GM21529 (cell line): ENCODE data around the gene SYT13.
"Not testable (repeated sequence)": the region's sequence is repeated elsewhere in the genome, so short reads cannot be mapped to it uniquely, and the experiment has no call there.

Experiments
- ATAC-seq: cut with Tn5 transposase; IDR thresholded peaks from one replicate; pipeline ENCODE4 v1.9.1; 2021; ENCODE audit not compliant: unreplicated experiment

The SYT13 gene

DNA sequence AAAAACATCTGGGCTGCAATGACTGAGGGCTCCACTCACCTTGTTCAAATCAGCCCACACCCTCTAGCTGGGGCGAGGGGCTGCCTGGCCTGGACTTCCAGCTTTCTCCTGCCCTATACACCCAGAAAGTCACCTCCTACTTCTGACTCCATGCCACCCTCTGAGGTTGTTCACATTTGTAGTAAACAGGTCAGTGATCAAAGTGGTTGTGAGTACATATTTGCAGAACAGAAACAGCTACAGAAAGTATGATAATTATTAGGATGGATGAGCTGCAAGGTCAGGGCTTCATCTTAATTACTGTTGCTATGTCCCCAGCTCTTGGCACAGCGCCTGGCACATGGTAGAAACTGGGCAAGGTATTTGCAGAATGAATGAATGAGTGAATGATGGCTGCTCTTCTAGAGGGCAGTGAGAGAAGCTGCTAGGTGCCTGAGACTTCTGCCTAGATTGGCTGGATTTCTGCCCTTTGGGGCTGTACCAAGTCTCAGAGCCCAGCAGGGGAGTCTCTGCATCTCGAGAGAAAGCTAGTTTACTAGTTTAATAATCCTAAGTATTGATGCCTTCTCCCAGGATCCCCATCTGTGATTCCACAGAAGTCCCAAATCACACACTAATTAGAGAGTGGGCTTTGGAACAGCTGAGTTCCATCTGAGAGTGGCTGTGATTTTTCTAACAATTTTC lies 36.0 kb downstream of the SYT13 start:
- ATAC-seq = no peak

DNA sequence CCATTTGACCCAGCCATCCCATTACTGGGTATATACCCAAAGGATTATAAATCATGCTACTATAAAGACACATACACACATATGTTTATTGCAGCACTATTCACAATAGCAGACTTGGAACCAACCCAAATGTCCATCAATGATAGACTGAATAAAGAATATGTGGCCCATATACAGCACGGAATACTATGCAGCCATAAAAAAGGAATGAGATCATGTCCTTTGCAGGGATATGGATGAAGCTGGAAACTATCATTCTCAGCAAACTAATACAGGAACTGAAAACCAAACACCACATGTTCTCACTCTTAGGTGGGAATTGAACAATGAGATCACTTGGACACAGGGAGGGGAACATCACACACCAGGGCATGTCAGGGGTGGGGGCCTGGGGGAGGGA lies 36.8 kb downstream of the SYT13 start:
- not testable (repeated sequence) for ATAC-seq

DNA sequence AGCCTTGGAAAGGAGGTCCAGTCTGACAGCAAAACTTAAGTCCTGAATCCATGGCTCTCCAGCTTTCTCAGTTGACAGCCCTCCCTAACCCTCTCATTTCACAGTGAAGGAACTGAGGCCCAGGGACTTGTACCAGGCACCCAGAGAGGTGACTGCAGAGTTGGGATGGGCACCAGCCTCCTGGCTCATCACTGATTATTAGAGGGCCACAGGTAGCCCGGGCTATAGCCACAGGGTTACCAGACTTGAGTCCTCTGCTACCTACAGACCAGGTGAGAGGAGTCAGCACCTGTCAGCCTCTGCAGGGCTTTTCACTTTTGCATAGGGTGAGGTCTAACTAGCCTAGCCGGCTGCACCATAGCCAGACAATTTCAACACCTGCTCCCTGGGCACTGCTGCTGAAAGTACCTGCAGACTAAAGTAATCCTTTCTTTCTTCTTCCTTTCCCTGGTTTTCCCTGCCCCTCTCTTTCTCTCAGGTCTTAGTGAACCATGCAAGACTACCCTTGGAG lies 37.6 kb downstream of the SYT13 start:
- no peak for ATAC-seq

DNA sequence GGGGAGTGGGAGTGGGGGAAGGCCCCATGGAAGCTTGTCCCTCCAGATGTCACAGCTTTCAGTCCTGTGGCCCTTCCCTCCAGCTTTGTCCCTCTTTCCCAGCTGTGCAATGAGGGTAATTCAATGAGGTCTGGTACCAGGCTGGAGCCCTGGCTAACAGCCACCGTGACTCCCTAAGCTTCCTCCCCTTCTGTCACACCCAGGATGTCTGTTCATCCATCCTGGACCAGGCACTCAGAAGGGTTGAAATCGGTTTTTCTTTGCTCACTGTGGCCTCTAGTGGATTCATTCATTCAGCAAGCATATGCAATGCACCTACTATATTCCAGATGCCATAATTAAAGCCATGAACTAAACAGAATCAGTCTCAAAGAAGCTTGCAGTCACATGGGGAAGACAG lies 38.7 kb downstream of the SYT13 start:
- ATAC-seq = no peak

DNA sequence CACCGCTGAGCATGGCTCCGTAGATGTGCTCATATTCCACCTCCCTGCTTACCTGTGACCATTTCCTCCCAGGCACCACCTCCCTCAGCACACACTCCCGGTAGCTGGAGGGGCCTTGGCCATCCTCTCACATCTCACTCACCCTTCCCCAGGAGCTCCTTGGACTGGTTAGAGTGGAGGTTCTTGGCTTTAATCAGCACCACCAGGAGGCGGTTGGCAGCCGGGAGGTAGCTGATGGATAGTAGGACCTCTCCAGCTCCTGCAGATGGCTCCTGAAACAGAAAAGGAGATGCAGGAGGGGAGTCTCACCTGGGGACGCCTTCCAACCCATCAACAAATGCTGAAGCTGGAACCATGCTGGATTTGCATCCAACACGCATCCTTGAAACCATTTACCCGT lies 39.9 kb downstream of the SYT13 start:
- no peak for ATAC-seq

DNA sequence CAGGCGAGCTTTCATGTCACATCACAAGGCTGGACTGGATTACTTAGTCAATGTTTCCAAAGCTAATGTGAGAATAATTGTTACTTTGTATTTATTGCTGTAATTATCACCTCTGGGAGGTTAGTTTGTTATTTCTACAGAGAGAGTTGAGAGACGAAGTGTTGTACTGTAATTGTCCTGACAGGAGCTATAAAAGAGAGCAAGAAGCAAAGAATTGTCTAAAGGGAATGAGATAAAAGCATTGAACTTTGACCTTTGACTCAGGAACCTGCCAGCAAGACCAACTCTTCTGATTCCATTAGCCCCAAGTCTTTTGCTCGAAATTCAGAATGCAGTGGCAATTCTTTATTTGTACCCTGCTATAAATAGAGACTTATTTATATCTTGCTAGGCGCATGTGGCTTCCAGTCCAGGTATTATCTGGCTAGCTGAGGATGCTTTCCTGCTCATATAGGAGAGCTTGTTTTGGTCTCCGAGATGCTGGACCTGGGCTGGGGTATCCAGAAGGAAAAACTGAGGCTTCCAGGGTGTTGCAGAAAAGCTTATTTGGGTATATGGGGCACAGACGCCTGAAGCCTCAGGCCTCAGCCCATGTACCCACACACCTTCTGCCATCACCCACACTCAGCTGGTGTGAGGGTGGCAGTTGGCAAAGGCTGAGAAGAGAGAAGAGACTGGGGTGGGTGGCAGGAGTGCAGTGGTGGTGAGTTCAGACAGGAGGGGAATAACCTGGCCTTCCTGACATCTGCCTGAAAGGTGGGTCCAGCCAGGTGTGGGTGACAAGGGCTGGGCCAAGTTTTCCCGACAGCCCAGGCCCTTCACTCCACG lies 40.7 kb downstream of the SYT13 start:
- ATAC-seq = no peak

DNA sequence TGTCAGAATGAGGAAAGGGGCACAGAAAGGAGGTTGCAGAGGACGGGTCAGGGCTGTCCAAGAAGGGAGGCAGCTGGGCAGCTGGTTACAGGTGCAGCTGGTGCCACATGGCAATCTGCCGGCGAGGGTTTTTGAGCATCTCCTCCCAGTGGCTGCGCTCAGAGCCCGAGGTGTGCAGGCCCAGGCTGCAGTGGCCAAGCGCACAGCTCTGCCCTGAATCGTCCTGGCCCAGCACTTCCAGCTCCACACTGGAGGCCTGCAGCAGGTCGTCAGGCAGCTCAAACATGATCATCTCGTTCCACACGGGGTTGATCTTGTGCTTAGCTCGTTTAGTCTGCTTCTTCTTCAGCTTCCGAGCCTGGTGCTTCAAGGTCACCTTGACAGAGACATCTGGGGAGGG lies 42.2 kb downstream of the SYT13 start:
- no peak for ATAC-seq

DNA sequence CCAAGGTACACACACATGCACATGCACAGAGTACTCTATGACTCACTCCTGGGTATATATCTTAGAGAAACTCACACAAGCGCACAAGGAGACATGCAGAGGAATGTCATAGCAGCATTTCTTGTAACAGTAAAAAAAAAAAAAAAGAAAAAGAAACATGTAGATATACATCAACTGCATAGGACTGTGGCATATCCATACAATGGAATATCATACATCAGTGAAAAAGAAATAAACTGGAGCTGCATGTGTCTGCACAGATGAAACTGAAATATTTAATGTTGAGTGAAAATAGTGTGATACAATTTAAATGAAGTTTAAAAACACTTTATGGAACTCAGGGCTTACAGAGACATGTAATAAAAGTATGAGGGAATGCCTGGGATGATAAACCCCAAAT lies 46.4 kb downstream of the SYT13 start:
- no peak for ATAC-seq

DNA sequence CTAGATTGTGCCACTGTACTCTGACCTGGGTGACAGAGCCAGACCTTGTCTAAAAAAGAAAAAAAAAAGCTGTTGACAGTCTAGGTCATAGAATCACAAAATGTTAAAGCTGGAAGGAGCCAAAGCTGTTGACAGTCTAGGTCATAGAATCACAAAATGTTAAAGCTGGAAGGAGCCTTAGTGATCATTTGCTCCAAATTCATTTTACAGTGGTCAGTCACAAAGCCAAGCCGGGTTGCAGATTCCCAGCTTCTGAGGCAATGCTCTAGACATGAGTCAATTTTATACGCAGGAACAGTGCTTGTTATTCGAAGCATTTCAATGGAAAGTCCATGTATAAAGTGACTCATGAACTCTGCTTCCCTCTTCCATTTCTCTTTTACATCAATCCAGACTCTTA lies 47.4 kb downstream of the SYT13 start:
- ATAC-seq = no peak

DNA sequence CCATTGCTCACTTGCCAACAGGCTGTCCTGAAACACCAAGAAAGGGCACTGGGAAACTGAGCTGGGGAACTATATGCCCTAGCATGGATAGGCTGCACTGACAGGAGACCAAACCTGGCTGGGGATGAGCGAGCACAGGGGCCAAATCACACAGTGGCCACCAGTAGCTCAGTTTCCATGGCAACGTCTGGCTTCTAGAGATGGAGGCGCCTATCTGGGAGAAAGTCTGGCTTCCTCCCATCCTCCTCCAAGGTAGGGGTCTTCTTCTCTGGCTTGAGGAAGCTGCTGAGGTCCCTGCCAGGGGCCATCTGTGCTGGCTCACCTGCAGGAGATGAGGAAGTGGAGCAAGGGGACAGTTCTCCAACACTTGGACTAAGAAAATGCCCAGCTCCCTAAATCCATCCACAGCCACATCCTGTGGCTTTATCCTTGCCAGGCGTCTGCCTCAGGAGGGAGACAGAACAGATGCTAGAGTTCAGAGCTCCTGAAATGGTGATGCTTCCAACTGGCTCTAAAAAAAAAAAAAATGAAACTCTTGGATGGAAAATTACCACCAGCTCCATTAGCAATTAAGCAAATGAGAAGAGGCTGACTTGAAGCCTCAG lies 48.3 kb downstream of the SYT13 start:
- no peak for ATAC-seq

DNA sequence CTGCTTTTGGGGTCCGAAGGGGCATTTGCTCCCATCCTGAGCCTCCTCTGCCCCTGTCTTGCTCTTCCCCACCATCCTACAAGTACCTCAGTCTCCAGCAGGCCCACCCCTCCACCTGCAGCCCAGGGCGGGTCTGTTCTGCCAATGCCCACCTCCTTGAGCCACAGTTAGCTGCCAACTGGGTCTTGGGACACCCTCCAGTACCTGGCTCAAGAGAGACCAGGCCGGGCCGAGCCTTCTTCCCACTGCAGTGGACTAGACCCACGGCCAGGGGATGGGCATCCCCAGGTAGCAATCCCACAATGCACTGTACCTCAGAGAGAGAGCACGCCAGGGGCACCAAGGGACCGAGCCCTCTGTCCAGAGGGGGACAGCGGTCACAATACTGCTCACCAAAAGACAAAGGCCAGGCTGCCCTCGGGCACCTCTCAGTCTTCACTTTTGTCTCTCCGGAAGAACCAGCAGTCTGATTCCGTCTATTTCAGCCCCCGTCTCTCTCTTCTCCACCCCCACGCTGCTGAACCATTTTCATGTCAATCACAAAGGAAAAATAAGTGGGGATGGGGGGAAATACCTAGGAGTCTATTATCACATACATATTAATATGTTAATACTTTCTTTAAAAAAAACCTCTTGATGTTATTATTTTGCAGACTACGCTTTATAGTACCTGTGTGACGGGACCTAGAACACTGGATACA lies 51.7 kb downstream of the SYT13 start:
- no peak for ATAC-seq

DNA sequence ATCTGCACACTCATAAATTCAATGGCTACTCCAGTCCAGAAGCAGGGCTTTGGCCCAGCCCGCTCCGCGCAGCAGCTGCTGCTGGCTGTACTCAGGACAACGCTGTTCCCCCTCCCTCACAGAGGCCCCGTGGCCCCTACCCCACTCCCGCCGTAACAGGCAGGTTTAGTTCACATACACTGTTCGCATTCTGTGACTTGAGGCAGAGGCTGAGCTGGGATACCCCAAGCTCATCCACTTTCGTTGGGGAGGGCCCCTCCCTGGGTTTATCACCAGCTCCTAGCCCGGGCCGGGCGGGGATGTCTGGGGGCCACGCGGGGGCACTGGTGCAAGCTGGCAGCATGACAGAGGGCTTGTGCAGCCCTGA lies 52.4 kb downstream of the SYT13 start:
- ATAC-seq = no peak

DNA sequence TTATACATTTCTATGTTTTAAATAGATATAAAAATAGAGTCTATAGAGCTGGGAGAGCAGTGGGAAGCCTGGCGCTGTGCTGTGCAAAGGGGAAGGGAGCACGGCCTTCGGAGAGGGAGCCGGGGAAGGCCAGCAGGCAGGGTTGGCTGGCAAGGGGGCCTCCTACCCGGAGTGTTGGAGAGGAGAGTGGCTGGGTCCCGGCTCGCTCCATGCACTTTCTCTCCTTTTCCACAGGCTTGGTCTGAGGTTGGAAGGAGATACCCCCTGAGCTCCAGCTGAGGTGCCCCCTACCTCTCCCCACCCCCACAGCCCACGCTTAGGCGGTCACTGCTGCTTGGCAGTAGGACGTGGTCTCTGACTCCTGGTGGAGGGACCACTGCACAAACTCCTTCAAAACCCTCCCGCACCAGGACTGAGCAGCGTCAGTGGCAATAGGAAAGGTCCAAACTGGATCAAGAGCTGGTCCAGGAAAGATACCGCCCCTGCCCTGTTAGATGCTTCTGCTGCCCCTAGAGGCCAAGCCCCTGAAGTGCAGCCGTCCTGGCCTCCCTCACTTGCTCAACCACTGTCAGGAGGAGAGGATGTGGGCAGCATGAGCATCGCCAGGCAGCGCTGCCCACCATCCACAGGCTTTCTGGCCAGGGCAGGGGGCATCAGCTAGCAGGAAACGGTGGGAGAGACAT lies 52.9 kb downstream of the SYT13 start:
- ATAC-seq = peak; percentile 81

DNA sequence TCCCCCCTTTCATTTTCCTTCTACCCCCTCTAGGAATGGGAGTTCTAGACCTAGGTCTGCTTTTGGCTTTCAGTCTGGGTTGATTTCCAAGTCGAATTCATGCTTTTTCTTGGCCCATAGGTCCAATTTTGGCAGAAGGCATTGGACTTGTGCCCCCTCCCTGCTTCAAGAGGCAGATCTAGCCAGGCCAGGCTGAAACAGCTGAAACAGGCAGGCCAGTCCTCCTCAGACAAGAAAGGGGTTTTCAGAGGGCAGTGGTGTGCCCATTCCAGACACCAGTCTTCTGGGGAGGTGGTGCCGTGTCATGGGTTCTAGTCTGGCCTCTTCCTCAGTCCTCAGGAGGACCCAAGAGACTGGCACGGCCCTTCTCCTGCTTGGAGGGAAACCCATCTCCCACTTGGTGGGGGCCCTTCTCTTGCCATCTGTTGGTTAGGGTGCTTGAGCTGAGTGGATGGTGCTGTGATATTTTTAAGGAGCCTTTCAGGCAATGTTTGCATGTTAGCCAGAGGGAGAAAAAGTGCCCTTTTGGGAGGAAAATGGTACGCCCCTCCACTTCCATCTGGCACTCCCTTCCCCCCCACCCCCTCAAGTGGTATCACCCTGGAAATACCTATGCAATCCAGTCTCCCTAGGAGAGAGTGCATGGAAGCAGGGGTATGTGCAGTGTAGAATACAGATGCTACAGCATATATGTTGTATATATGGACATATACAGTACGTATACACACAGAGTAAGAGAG lies 53.6 kb downstream of the SYT13 start:
- no peak for ATAC-seq

DNA sequence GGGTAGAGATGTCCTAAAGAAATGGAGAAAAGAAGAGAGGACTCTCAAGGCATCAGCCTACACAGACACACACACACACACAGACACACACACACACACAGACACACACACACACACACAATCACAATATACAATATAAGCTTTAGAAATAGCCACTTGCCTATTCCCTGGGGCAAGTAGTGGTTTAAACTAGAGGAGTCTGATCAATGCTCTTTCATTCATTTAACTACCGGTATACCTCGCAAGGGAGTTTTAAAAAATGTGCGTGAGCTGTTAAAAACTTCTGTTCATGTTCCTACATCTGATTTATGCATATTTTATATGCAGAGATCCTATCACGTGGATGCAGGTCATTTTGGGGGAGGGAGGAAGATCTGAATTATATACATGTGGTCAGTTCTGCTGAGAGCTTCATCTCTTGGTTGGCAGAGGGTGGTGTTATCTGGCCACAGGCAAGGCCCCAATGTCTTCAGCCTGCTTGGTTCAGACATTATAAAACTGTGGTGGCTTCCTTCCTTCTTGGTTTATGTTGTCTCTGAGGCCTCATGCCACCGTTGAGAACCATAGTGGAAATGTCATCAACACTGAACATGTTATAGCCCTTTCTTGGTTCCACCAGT lies 56.6 kb downstream of the SYT13 start:
- no peak for ATAC-seq

DNA sequence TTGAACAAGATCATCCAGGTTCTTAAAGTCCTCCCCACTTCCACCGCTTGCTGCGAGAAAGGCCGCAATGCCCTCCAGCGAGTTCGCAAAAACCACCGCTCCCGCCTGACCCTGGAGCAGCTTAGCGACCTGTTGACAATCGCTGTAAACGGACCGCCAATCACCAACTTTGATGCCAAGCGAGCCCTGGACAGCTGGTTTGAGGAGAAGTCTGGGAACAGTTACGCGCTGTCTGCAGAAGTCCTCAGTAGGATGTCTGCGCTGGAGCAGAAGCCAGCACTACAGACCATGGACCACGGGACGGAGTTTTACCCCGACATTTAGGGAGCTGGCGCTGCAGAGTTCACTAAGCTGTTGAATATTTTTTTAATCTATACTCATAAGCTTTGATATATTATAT lies 58.3 kb downstream of the SYT13 start:
- ATAC-seq = no peak

DNA sequence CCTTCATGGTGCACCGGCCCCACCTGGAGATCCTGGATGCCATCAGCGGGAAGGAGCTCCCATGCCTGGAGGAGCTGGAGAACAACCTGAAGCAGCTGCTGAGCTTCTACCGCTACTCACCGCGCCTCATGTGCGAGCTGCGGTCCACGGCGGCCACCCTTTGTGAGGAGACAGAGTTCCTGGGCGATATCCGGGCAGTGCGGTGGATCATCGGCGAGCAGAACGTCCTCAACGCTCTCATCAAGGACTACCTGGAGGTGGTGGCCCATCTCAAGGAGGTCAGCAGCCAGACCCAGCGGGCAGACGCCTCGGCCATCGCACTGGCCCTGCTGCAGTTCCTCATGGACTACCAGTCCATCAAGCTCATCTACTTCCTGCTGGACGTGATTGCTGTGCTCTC lies 59.2 kb downstream of the SYT13 start:
- ATAC-seq = no peak

DNA sequence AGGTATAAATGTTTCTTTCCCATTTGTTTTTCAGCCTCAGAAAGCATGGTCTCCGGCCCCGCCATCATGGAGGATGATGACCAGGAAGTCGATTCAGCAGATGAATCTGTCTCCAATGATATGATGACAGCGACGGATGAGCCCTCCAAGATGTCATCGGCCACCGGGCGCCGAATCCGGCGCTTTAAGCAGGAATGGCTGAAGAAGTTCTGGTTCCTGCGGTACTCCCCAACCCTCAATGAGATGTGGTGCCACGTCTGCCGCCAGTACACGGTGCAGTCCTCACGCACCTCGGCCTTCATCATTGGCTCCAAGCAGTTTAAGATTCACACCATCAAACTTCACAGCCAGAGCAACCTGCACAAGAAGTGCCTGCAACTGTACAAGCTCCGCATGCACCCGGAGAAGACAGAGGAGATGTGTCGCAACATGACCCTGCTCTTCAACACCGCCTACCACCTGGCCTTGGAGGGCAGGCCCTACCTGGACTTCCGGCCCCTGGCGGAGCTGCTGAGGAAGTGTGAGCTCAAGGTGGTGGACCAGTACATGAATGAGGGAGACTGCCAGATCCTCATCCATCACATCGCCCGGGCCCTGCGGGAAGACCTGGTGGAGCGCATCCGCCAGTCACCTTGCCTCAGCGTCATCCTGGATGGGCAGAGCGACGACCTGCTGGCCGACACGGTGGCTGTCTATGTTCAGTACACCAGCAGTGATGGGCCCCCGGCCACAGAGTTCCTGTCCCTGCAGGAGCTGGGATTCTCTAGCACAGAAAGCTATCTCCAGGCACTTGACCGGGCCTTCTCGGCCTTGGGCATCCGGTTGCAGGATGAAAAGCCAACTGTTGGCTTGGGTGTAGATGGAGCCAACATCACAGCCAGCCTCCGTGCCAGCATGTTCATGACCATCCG lies 59.9 kb downstream of the SYT13 start:
- no peak for ATAC-seq

DNA sequence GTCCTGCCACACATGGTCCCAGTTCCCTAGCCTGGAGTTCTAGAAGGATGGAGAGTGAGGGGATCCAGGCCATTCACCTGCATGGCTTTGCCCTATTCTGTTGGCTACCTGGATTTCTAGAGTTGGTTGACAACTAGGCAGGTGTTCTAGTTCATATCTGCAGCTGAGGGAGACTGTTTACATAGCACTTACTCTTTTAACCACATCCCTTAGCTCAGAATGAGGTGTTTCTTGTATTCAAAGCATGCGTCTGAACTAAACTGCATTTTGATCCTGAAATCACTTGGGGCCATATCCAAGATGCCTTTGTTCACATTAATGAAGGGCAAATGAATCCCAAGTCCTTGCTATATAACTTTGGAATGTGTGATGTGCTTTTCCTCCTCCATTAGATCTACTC lies 60.9 kb downstream of the SYT13 start:
- ATAC-seq = no peak
